H1 (cell line): ENCODE results near the gene KCNMA1.

Experiments used
- RFX5 ChIP-seq: IDR thresholded peaks from 2 replicates; pipeline ENCODE4 v1.6.1; 2011; ENCODE audit warnings: low read depth, low read length, improper control_type of control experiment, borderline replicate concordance
- TF ChIP-seq, protein P1 (sequence below), 3 experiments: IDR thresholded peaks; 1 replicate in 2 of 3; 2 replicates in 1 of 3; pipeline versions ENCODE4 v1.5.1 to v1.6.1; 2011; ENCODE audit warnings: low read length in 3 of 3, mild to moderate bottlenecking in 3 of 3, inconsistent platforms in 2 of 3, low read depth in 1 of 3, moderate library complexity in 1 of 3; ENCODE audit not compliant: insufficient read depth in 1 of 3; ENCODE audit errors: control extremely low read depth in 1 of 3
- TF ChIP-seq, protein P2 (sequence below): IDR thresholded peaks from 2 replicates; pipeline ENCODE4 v1.6.1; 2012; ENCODE audit warnings: inconsistent platforms

DNA sequence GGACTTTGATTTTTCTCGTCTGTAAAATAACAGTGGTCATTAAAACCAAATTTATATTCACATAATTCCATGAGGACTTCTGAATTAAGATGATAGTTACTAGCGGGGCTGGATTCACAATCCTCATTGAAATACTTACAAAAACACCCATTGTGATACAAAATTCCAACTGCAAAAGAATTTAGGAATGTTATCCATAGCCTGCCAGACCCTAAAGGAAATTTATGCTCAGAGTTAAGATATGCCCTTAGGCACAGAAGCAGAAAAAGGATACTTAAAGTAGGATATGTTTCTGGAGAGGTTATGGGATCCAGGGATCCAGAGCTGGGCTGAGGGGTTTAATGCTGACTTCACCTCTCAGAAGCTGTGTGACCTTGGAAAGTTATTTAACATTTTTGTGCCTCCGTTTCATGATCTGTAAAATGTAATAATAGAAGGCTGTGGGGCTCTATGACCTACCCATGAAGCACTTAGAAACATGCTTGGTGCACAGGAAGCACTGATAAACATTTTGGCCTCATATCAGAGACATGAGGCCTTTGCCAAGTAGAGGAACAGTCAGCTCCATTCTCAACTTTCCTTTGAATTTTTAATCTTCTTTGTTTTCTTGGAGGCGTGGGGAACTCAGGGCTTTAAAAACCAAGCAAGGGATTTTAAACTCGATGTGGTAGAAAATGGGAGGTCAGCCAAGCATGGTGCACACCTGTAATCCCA is 744.7 kb downstream of the KCNMA1 start:
- TF ChIP-seq, protein P1, sequence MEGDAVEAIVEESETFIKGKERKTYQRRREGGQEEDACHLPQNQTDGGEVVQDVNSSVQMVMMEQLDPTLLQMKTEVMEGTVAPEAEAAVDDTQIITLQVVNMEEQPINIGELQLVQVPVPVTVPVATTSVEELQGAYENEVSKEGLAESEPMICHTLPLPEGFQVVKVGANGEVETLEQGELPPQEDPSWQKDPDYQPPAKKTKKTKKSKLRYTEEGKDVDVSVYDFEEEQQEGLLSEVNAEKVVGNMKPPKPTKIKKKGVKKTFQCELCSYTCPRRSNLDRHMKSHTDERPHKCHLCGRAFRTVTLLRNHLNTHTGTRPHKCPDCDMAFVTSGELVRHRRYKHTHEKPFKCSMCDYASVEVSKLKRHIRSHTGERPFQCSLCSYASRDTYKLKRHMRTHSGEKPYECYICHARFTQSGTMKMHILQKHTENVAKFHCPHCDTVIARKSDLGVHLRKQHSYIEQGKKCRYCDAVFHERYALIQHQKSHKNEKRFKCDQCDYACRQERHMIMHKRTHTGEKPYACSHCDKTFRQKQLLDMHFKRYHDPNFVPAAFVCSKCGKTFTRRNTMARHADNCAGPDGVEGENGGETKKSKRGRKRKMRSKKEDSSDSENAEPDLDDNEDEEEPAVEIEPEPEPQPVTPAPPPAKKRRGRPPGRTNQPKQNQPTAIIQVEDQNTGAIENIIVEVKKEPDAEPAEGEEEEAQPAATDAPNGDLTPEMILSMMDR (IDR thresholded peaks at IDR 0.05; ENCODE audit: control extremely low read depth in 1 of 3, insufficient read depth in 1 of 3, low read depth in 1 of 3, low read length in 3 of 3), result no peak
- no peak for TF ChIP-seq RFX5
- TF ChIP-seq, protein P2, sequence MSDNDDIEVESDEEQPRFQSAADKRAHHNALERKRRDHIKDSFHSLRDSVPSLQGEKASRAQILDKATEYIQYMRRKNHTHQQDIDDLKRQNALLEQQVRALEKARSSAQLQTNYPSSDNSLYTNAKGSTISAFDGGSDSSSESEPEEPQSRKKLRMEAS, result no peak
